Suprapubic skin (tissue), 4 donors: ENCODE data around the gene ITGA1. TPM values are rescaled to one million over a fixed set of nuclear protein-coding genes. Genes with fewer than 3 reads are reported as not detected.
"Not testable (repeated sequence)": the region's sequence is repeated elsewhere in the genome, so short reads cannot be mapped to it uniquely, and the experiment has no call there.

ENCODE experiments used
- DNase-seq, 2 donors: peaks; one replicate each; pipeline ENCODE4 v3.0.0-alpha.2; 2019; ENCODE audit warnings: low spot score in 2 of 2
- H3K27ac ChIP-seq: fragments of 200-600 bp; sonication (generic); one replicate; pipeline ENCODE4 v1.5.1; 2019
- H3K27me3 ChIP-seq: fragments of 200-600 bp; sonication (generic); one replicate; pipeline ENCODE4 v1.5.1; 2019
- H3K36me3 ChIP-seq: fragments of 200-600 bp; sonication (generic); one replicate; pipeline ENCODE4 v1.5.1; 2019
- H3K4me1 ChIP-seq: fragments of 200-600 bp; sonication (generic); one replicate; pipeline ENCODE4 v1.5.1; 2019
- H3K4me3 ChIP-seq: fragments of 200-600 bp; sonication (generic); one replicate; pipeline ENCODE4 v1.5.1; 2019; ENCODE audit warnings: mild to moderate bottlenecking
- H3K9me3 ChIP-seq: fragments of 200-600 bp; sonication (generic); one replicate; pipeline ENCODE4 v1.5.1; 2019
- EP300 ChIP-seq: sonication (generic); formaldehyde crosslinking; IDR thresholded peaks from one replicate; pipeline ENCODE4 v1.6.1; 2017; ENCODE audit warnings: antibody characterized with exemption
- POLR2A ChIP-seq, 2 donors: fragments of 450-650 bp; IDR thresholded peaks; one replicate each; pipeline ENCODE4 v1.6.1; 2017; ENCODE audit warnings: antibody characterized with exemption in 2 of 2, mild to moderate bottlenecking in 2 of 2, moderate library complexity in 2 of 2
- POLR2AphosphoS5 ChIP-seq, 3 donors: sonication (generic); formaldehyde crosslinking; IDR thresholded peaks; one replicate each; pipeline ENCODE4 v1.6.1; 2017; ENCODE audit warnings: antibody characterized with exemption in 3 of 3
- WGBS: methylation state at CpG from one replicate; pipeline ENCODE4 v1.1.5; 2018; 5-methylcytosine and 5-hydroxymethylcytosine counted together
- total RNA-seq, 4 donors: library from RNA; depleted of rRNA; stranded (reverse); fragments of >200 nt; gene quantifications; one replicate each; pipeline ENCODE4 v1.1.0, GENCODE V29; 2016
- TF ChIP-seq, protein P1 (sequence below), 2 donors: fragments of 200-600 bp in 1 of 2; fragments of 450-650 bp in 1 of 2; sonication (generic) in 1 of 2; IDR thresholded peaks; one replicate each; pipeline ENCODE4 v1.5.1; 2016 to 2019; ENCODE audit warnings: antibody characterized with exemption in 2 of 2, mild to moderate bottlenecking in 1 of 2, moderate library complexity in 1 of 2

Gene ITGA1
- total RNA-seq, 4 donors from 2014 or later, result 2.4 to 9.8 (median 5.9) TPM

GRCh38 chr5:52841114-52841513, 53.4 kb downstream of the ITGA1 start:
- no peak for TF ChIP-seq POLR2A (IDR thresholded peaks at IDR 0.05)
- TF ChIP-seq POLR2AphosphoS5 (IDR thresholded peaks at IDR 0.05), result no peak
- no peak for TF ChIP-seq EP300
- TF ChIP-seq, protein P1, sequence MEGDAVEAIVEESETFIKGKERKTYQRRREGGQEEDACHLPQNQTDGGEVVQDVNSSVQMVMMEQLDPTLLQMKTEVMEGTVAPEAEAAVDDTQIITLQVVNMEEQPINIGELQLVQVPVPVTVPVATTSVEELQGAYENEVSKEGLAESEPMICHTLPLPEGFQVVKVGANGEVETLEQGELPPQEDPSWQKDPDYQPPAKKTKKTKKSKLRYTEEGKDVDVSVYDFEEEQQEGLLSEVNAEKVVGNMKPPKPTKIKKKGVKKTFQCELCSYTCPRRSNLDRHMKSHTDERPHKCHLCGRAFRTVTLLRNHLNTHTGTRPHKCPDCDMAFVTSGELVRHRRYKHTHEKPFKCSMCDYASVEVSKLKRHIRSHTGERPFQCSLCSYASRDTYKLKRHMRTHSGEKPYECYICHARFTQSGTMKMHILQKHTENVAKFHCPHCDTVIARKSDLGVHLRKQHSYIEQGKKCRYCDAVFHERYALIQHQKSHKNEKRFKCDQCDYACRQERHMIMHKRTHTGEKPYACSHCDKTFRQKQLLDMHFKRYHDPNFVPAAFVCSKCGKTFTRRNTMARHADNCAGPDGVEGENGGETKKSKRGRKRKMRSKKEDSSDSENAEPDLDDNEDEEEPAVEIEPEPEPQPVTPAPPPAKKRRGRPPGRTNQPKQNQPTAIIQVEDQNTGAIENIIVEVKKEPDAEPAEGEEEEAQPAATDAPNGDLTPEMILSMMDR (IDR thresholded peaks at IDR 0.05), result no peak
- Histone ChIP-seq H3K27me3 (no peaks in the 10 kb centered on the region), H3K9me3 (no peaks in the 10 kb centered on the region), H3K4me1 (no peaks in the 10 kb centered on the region), H3K36me3 (no peaks in the 10 kb centered on the region), H3K27ac (no peak overlapping the region), H3K4me3 (no peak overlapping the region)
- no peak for DNase-seq

- TF ChIP-seq POLR2A (IDR thresholded peaks at IDR 0.05) (no peak), POLR2AphosphoS5 (IDR thresholded peaks at IDR 0.05) (no peak), EP300 (no peak)
- TF ChIP-seq, protein P1 (IDR thresholded peaks at IDR 0.05), result no peak
- Histone ChIP-seq H3K4me3 (no peak overlapping the region), H3K27ac (no peak overlapping the region), H3K9me3 (no peaks in the 10 kb centered on the region), H3K36me3 (no peaks in the 10 kb centered on the region), H3K4me1 (no peaks in the 10 kb centered on the region), H3K27me3 (no peaks in the 10 kb centered on the region)
- DNase-seq, result no peak
These were observed 54.4 kb downstream of the ITGA1 start for GRCh38 chr5:52842111-52842510.

DNA sequence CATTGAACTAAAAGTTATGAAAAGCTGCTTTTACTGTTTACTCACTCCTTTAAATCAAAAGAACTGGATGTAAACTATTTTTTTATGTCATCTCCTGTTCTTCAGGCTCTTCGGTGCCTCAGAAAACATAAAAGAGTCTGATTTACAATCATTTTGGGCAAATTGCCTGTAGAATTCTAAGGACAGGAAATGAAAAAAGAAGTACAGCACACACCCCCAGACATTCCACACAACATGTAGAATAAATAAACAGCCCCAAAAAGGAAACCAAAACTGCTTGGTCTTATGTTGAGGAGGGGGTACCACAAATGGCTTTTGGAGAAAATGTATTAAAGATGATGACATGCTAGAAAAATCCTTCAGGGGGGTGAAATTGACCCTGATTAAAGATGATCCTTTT, 57.2 kb downstream of the ITGA1 start:
- Histone ChIP-seq H3K27ac (no peak overlapping the region), H3K9me3 (no peaks in the 10 kb centered on the region), H3K27me3 (no peaks in the 10 kb centered on the region), H3K36me3 (no peaks in the 10 kb centered on the region), H3K4me1 (no peaks in the 10 kb centered on the region), H3K4me3 (no peak overlapping the region)
- 17% methylated on average over 1 of the region's 1 CpG for WGBS
- DNase-seq, result no peak
- TF ChIP-seq EP300, result no peak

- no peaks in the 10 kb centered on the region for H3K9me3 ChIP-seq
- no peak overlapping the region for H3K4me3 ChIP-seq
- no peaks in the 10 kb centered on the region for H3K4me1 ChIP-seq
- no peaks in the 10 kb centered on the region for H3K36me3 ChIP-seq
- H3K27me3 ChIP-seq, result no peaks in the 10 kb centered on the region
- no peak for DNase-seq
- H3K27ac ChIP-seq, result no peak overlapping the region
- TF ChIP-seq POLR2A (IDR thresholded peaks at IDR 0.05), result no peak
- TF ChIP-seq POLR2AphosphoS5 (IDR thresholded peaks at IDR 0.05), result no peak
- TF ChIP-seq EP300, result no peak
- TF ChIP-seq, protein P1 (IDR thresholded peaks at IDR 0.05), result no peak
- WGBS, result 55% methylated on average over 6 of the region's 6 CpGs
These were observed 58.6 kb downstream of the ITGA1 start for GRCh38 chr5:52846182-52846842.

DNA sequence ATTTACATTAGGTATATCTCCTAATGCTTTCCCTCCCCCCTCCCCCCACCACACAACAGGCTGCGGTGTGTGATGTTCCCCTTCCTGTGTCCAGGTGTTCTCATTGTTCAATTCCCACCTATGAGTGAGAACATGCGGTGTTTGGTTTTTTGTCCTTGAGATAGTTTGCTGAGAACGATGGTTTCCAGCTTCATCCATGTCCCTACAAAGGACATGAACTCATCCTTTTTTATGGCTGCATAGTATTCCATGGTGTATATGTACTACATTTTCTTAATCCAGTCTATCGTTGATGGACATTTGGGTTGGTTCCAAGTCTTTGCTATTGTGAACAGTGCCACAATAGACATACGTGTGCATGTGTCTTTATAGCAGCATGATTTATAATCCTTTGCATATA, 61.0 kb downstream of the ITGA1 start:
- 95% methylated on average over 5 of the region's 5 CpGs for WGBS

GRCh38 chr5:52849544-52849943, 61.8 kb downstream of the ITGA1 start:
- H3K27me3 ChIP-seq, result no peaks in the 10 kb centered on the region
- no peaks in the 10 kb centered on the region for H3K4me1 ChIP-seq
- H3K4me3 ChIP-seq, result no peak overlapping the region
- WGBS, result 83% methylated on average over 3 of the region's 3 CpGs
- DNase-seq, result no peak
- H3K9me3 ChIP-seq, result no peaks in the 10 kb centered on the region
- H3K36me3 ChIP-seq, result no peaks in the 10 kb centered on the region
- no peak for TF ChIP-seq POLR2AphosphoS5 (IDR thresholded peaks at IDR 0.05)
- no peak for TF ChIP-seq POLR2A (IDR thresholded peaks at IDR 0.05)
- TF ChIP-seq, protein P1 (IDR thresholded peaks at IDR 0.05), result no peak
- no peak for TF ChIP-seq EP300
- no peak overlapping the region for H3K27ac ChIP-seq

More for the DNA sequence above, 61.0 kb downstream of the ITGA1 start:
- H3K27me3 ChIP-seq, H3K4me1 ChIP-seq, H3K4me3 ChIP-seq, H3K27ac ChIP-seq, H3K9me3 ChIP-seq, DNase-seq, H3K36me3 ChIP-seq: not testable (repeated sequence)
